ENCODE data around the gene ASTL. TPM values are rescaled to one million over a fixed set of nuclear protein-coding genes. Genes with fewer than 3 reads are reported as not detected.

ASTL gene
- total RNA-seq, 1 donor from 2014 or later, result not detected

- DNase-seq (ENCODE audit: extremely low spot score, unreplicated experiment), result no peak
These were observed 17.9 kb upstream of the ASTL start for GRCh38 chr2:96156011-96156820.

GRCh38 chr2:96154506-96155380, 16.4 kb upstream of the ASTL start:
- no peaks in the 10 kb centered on the region for H3K9me3 Mint-ChIP-seq (ENCODE audit: unreplicated experiment)
- DNase-seq (ENCODE audit: extremely low spot score, unreplicated experiment), result no peak
- H3K27ac Mint-ChIP-seq (ENCODE audit: unreplicated experiment), result no peak overlapping the region

More at GRCh38 chr2:96156011-96156820, 17.9 kb upstream of the ASTL start:
- H3K27me3 Mint-ChIP-seq (ENCODE audit: unreplicated experiment), result peaks cover 11% of the 10 kb centered on the region
- no peaks in the 10 kb centered on the region for H3K4me1 Mint-ChIP-seq (ENCODE audit: unreplicated experiment)
- no peak overlapping the region for H3K4me3 Mint-ChIP-seq (ENCODE audit: unreplicated experiment)
- no peak for TF ChIP-seq CTCF (IDR thresholded peaks at IDR 0.05)
- H3K36me3 Mint-ChIP-seq (ENCODE audit: unreplicated experiment), result no peaks in the 10 kb centered on the region
- no peaks in the 10 kb centered on the region for H3K9me3 Mint-ChIP-seq (ENCODE audit: unreplicated experiment)
- H3K27ac Mint-ChIP-seq (ENCODE audit: unreplicated experiment), result no peak overlapping the region

GRCh38 chr2:96153991-96154431, 15.7 kb upstream of the ASTL start:
- DNase-seq (ENCODE audit: extremely low spot score, unreplicated experiment), result no peak
- Mint-ChIP-seq H3K9me3 (ENCODE audit: unreplicated experiment) (no peaks in the 10 kb centered on the region), H3K27me3 (ENCODE audit: unreplicated experiment) (peaks cover 2% of the 10 kb centered on the region), H3K36me3 (ENCODE audit: unreplicated experiment) (no peaks in the 10 kb centered on the region), H3K27ac (ENCODE audit: unreplicated experiment) (no peak overlapping the region), H3K4me3 (ENCODE audit: unreplicated experiment) (no peak overlapping the region), H3K4me1 (ENCODE audit: unreplicated experiment) (no peaks in the 10 kb centered on the region)
- TF ChIP-seq CTCF (IDR thresholded peaks at IDR 0.05), result no peak

More at GRCh38 chr2:96154506-96155380, 16.4 kb upstream of the ASTL start:
- TF ChIP-seq CTCF (IDR thresholded peaks at IDR 0.05), result no peak
- H3K36me3 Mint-ChIP-seq (ENCODE audit: unreplicated experiment), result no peaks in the 10 kb centered on the region
- no peak overlapping the region for H3K4me3 Mint-ChIP-seq (ENCODE audit: unreplicated experiment)
- no peaks in the 10 kb centered on the region for H3K4me1 Mint-ChIP-seq (ENCODE audit: unreplicated experiment)
- H3K27me3 Mint-ChIP-seq (ENCODE audit: unreplicated experiment), result peaks cover 8% of the 10 kb centered on the region

GRCh38 chr2:96153291-96153713, 15.0 kb upstream of the ASTL start:
- Mint-ChIP-seq H3K4me3 (ENCODE audit: unreplicated experiment) (no peak overlapping the region), H3K36me3 (ENCODE audit: unreplicated experiment) (no peaks in the 10 kb centered on the region), H3K27me3 (ENCODE audit: unreplicated experiment) (no peaks in the 10 kb centered on the region), H3K27ac (ENCODE audit: unreplicated experiment) (no peak overlapping the region), H3K9me3 (ENCODE audit: unreplicated experiment) (no peaks in the 10 kb centered on the region), H3K4me1 (ENCODE audit: unreplicated experiment) (no peaks in the 10 kb centered on the region)
- DNase-seq (ENCODE audit: extremely low spot score, unreplicated experiment), result no peak
- no peak for TF ChIP-seq CTCF (IDR thresholded peaks at IDR 0.05)

Data from osteocyte (in vitro differentiated cells).